Measurements from ENCODE around the gene ACSL6.

GRCh38 chr5:132037353-132037752, 25.9 kb upstream of the ACSL6 start:
- no peak for TF ChIP-seq CTCF (IDR thresholded peaks at IDR 0.05)
- no peak for TF ChIP-seq ZFX (IDR thresholded peaks at IDR 0.05; ENCODE audit: borderline replicate concordance)
